Transverse colon (tissue), 4 donors: ENCODE measurements around the gene ROPN1L. TPM values are rescaled to one million over a fixed set of nuclear protein-coding genes. Genes with fewer than 3 reads are reported as not detected.

Source experiments
- DNase-seq: peaks from one replicate; pipeline ENCODE4 v3.0.0-alpha.2; 2019
- H3K27ac ChIP-seq, 4 donors: fragments of 200-600 bp; sonication (generic); 2 replicates each; pipeline ENCODE4 v1.5.1; 2016 to 2018; ENCODE audit warnings: inconsistent platforms in 4 of 4
- H3K27me3 ChIP-seq: fragments of 200-600 bp; sonication (generic); 2 replicates; pipeline ENCODE4 v1.5.1; 2017; ENCODE audit warnings: inconsistent platforms
- H3K36me3 ChIP-seq, 4 donors: fragments of 200-600 bp; sonication (generic); 2 replicates each; pipeline ENCODE4 v1.5.1; 2017 to 2019; ENCODE audit warnings: inconsistent platforms in 4 of 4
- H3K4me1 ChIP-seq, 4 donors: fragments of 200-600 bp; sonication (generic); 2 replicates each; pipeline ENCODE4 v1.5.1; 2017 to 2020; ENCODE audit warnings: inconsistent platforms in 4 of 4
- H3K4me3 ChIP-seq, 4 donors: fragments of 200-600 bp; sonication (generic); 1 replicate in 1 of 4; 2 replicates in 3 of 4; pipeline versions ENCODE4 v1.5.1 to v1.6.1; 2017 to 2019; ENCODE audit warnings: inconsistent platforms in 4 of 4
- H3K9me3 ChIP-seq, 2 donors: fragments of 200-600 bp; sonication (generic); 2 replicates each; pipeline ENCODE4 v1.5.1; 2017 to 2019; ENCODE audit warnings: inconsistent platforms in 2 of 2
- CTCF ChIP-seq, 5 experiments: fragments of 200-600 bp in 3 of 5; fragments of 450-650 bp in 2 of 5; sonication (generic) in 3 of 5; IDR thresholded peaks; 1 replicate in 2 of 5; 2 replicates in 3 of 5; pipeline ENCODE4 v1.5.1; 2016 to 2017; ENCODE audit warnings: antibody characterized with exemption in 5 of 5, inconsistent platforms in 3 of 5, mild to moderate bottlenecking in 2 of 5, moderate library complexity in 1 of 5
- EP300 ChIP-seq: sonication (generic); formaldehyde crosslinking; IDR thresholded peaks from one replicate; pipeline ENCODE4 v1.6.1; 2017; ENCODE audit warnings: antibody characterized with exemption, low read depth
- POLR2A ChIP-seq: fragments of 450-650 bp; IDR thresholded peaks from one replicate; pipeline ENCODE4 v1.6.1; 2016; ENCODE audit warnings: antibody characterized with exemption, mild to moderate bottlenecking, moderate library complexity
- POLR2AphosphoS5 ChIP-seq, 3 donors: sonication (generic); formaldehyde crosslinking; IDR thresholded peaks; one replicate each; pipeline ENCODE4 v1.6.1; 2016; ENCODE audit warnings: antibody characterized with exemption in 3 of 3
- WGBS, 2 donors: methylation state at CpG; one replicate each; pipeline ENCODE4 v1.1.5; 2018; ENCODE audit warnings: low coverage in 1 of 2; 5-methylcytosine and 5-hydroxymethylcytosine counted together
- in situ Hi-C, 4 donors: fragments of 200-750 bp; cut with MboI; loops; one replicate each; pipeline versions ENCODE4 v1.15.0 to v1.15.1; 2017; ENCODE audit warnings: low sequenced_read_pairs in 3 of 4, low pct_ligation_motif_present in 1 of 4, low pct_unique_long_range_greater_than_20kb in 1 of 4
- intact Hi-C: fragments of 100-400 bp; cut with DNase I; formaldehyde crosslinking; loops from one replicate; pipeline ENCODE4 v1.15.1; 2023; ENCODE audit warnings: low total_unique reads
- total RNA-seq, 4 donors: library from RNA; depleted of rRNA; stranded (reverse); fragments of >200 nt; gene quantifications; one replicate each; pipeline ENCODE4 v1.1.0, GENCODE V29; 2016

ROPN1L gene
- total RNA-seq, 4 donors from 2014 or later: 0.32 to 2.6 TPM; not detected in 2

- no peak overlapping the region for H3K27ac ChIP-seq
- intact Hi-C loops: loop anchor here (5.0 kb wide), 1 partner anchor 173 kb away; no protein-coding TSS in a partner anchor
These were observed 13.1 kb downstream of the ROPN1L start for GRCh38 chr5:10454591-10455276.

GRCh38 chr5:10455277-10455670, 13.6 kb downstream of the ROPN1L start:
- H3K4me3 ChIP-seq: no peak overlapping the region
- in situ Hi-C loops (no loop called here), intact Hi-C loops (no loop called here)
- no peaks in the 10 kb centered on the region for H3K27me3 ChIP-seq
- DNase-seq: no peak
- H3K9me3 ChIP-seq: no peaks in the 10 kb centered on the region
- no peak overlapping the region for H3K27ac ChIP-seq
- peaks cover 0 to 6% (median 0%) of the 10 kb centered on the region in 4 donors for H3K4me1 ChIP-seq
- WGBS, 2 donors: 91% methylated on average over 14 of the region's 14 CpGs; no CpG with 5 or more reads in 1 of the 2 donors
- no peaks in the 10 kb centered on the region for H3K36me3 ChIP-seq
- no peak for TF ChIP-seq EP300
- no peak for TF ChIP-seq POLR2AphosphoS5 (IDR thresholded peaks at IDR 0.05)
- no peak for TF ChIP-seq POLR2A
- TF ChIP-seq CTCF (IDR thresholded peaks at IDR 0.05): no peak

More at GRCh38 chr5:10454591-10455276, 13.1 kb downstream of the ROPN1L start:
- H3K9me3 ChIP-seq: no peaks in the 10 kb centered on the region
- H3K4me3 ChIP-seq: no peak overlapping the region
- DNase-seq: no peak
- 85 to 86% methylated on average over 10 to 19 of the region's 19 CpGs for WGBS, 2 donors
- no peaks in the 10 kb centered on the region for H3K27me3 ChIP-seq
- in situ Hi-C loops: loop anchor here (5.0 kb wide), 2 partner anchors 173 to 178 kb away; no protein-coding TSS in a partner anchor
- H3K36me3 ChIP-seq: no peaks in the 10 kb centered on the region
- TF ChIP-seq EP300 (no peak), POLR2AphosphoS5 (IDR thresholded peaks at IDR 0.05) (no peak), CTCF (IDR thresholded peaks at IDR 0.05) (no peak), POLR2A (no peak)
- peaks cover 0 to 6% (median 0%) of the 10 kb centered on the region in 4 donors for H3K4me1 ChIP-seq

- Histone ChIP-seq H3K27ac (no peak overlapping the region), H3K4me1 (peaks cover 0 to 6% (median 0%) of the 10 kb centered on the region in 4 donors), H3K4me3 (no peak overlapping the region), H3K27me3 (no peaks in the 10 kb centered on the region), H3K9me3 (no peaks in the 10 kb centered on the region), H3K36me3 (no peaks in the 10 kb centered on the region)
- intact Hi-C loops (no loop called here), in situ Hi-C loops (no loop called here)
- no peak for DNase-seq
- TF ChIP-seq CTCF (IDR thresholded peaks at IDR 0.05) (no peak), POLR2AphosphoS5 (IDR thresholded peaks at IDR 0.05) (no peak), EP300 (no peak), POLR2A (no peak)
- 74 to 81% methylated on average over 8 to 26 of the region's 26 CpGs for WGBS, 2 donors
These were observed 15.1 kb downstream of the ROPN1L start for GRCh38 chr5:10456583-10457420.
